Esophagus muscularis mucosa (tissue), 4 donors: ENCODE results near the gene COPS4. TPM values are rescaled to one million over a fixed set of nuclear protein-coding genes. Genes with fewer than 3 reads are reported as not detected.
"Not testable (repeated sequence)": the region's sequence is repeated elsewhere in the genome, so short reads cannot be mapped to it uniquely, and the experiment has no call there.

Source experiments
- DNase-seq: peaks from one replicate; pipeline ENCODE4 v3.0.0-alpha.2; 2017; ENCODE audit errors: extremely low spot score
- H3K27ac ChIP-seq, 4 donors: fragments of 200-600 bp; sonication (generic); replicated peaks in 1 of 4; 1 replicate in 3 of 4; 2 replicates in 1 of 4; pipeline ENCODE4 v1.5.1; 2016 to 2019; ENCODE audit warnings: mild to moderate bottlenecking in 1 of 4
- H3K27me3 ChIP-seq, 4 donors: fragments of 200-600 bp; sonication (generic); one replicate each; pipeline versions ENCODE4 v1.5.1 to v1.6.0; 2016 to 2019
- H3K36me3 ChIP-seq, 4 donors: fragments of 200-600 bp; sonication (generic); one replicate each; pipeline ENCODE4 v1.5.1; 2016 to 2019
- H3K4me1 ChIP-seq, 4 donors: fragments of 200-600 bp; sonication (generic); one replicate each; pipeline ENCODE4 v1.5.1; 2016 to 2019
- H3K4me3 ChIP-seq, 4 donors: fragments of 200-600 bp; sonication (generic); 1 replicate in 2 of 4; 2 replicates in 2 of 4; pipeline ENCODE4 v1.5.1; 2016 to 2019; ENCODE audit warnings: mild to moderate bottlenecking in 4 of 4, moderate library complexity in 1 of 4
- H3K9me3 ChIP-seq, 4 donors: fragments of 200-600 bp; sonication (generic); 1 replicate in 3 of 4; 2 replicates in 1 of 4; pipeline ENCODE4 v1.5.1; 2016 to 2019
- EP300 ChIP-seq: sonication (generic); formaldehyde crosslinking; IDR thresholded peaks from one replicate; pipeline ENCODE4 v1.6.1; 2017; ENCODE audit warnings: antibody characterized with exemption
- POLR2A ChIP-seq: fragments of 450-650 bp; IDR thresholded peaks from one replicate; pipeline ENCODE4 v1.6.1; 2017; ENCODE audit warnings: antibody characterized with exemption, moderate library complexity, mild to moderate bottlenecking, low read depth
- POLR2AphosphoS5 ChIP-seq, 2 donors: sonication (generic); formaldehyde crosslinking; IDR thresholded peaks; one replicate each; pipeline ENCODE4 v1.6.1; 2017; ENCODE audit warnings: antibody characterized with exemption in 2 of 2
- WGBS: methylation state at CpG from one replicate; pipeline ENCODE4 v1.1.5; 2018; 5-methylcytosine and 5-hydroxymethylcytosine counted together
- intact Hi-C: fragments of 100-400 bp; cut with DNase I; formaldehyde crosslinking; loops from one replicate; pipeline ENCODE4 v1.15.1; 2023
- total RNA-seq, 4 donors: library from RNA; depleted of rRNA; stranded (reverse); fragments of >200 nt; gene quantifications; one replicate each; pipeline versions ENCODE4 v1.1.0 to v1.2.1, GENCODE V29; 2016
- TF ChIP-seq, protein P1 (sequence below), 3 experiments: fragments of 200-600 bp in 2 of 3; fragments of 450-650 bp in 1 of 3; sonication (generic) in 2 of 3; IDR thresholded peaks; one replicate each; pipeline ENCODE4 v1.5.1; 2017 to 2019; ENCODE audit warnings: antibody characterized with exemption in 3 of 3, mild to moderate bottlenecking in 2 of 3, moderate library complexity in 1 of 3

Gene COPS4
- total RNA-seq, 4 donors from 2014 or later, result 54.8 to 63.7 (median 57.7) TPM

DNA sequence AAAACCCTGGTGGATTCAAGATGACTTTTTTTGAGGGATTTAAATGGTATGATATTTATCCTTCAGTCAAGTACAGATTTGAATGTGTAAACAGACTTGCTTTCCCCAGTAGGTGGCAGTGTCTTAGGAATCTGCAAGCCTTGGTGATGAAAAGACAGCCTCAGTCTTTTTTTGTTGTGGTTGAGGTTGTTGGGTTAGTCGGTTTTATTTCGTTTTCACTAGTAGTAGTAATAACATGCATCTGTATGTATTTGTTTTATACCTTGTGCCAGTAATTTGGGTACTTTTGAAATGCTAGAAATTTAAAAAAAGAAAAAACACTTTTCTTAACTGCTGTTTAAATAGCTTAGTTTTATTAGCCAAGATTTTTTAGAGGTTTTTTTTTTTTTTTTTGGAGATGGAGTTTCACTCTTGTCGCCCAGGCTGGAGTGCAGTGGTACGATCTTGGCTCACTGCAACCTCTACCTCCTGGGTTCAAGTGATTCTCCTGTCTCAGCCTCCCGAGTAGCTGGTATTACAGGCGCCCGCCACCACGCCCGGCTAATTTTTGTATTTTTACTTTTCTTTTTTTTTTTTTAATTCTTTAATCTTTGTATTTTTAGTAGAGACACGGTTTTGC is 39.2 kb downstream of the COPS4 start:
- no peak overlapping the region for H3K4me3 ChIP-seq
- peak overlapping the region in 3 of 4 donors; percentile 56 to 69 (median 66) for H3K27ac ChIP-seq
- H3K27me3 ChIP-seq, result no peaks in the 10 kb centered on the region
- peaks cover 12 to 58% (median 35%) of the 10 kb centered on the region in 4 donors for H3K36me3 ChIP-seq
- intact Hi-C loops, result no loop called here
- 80% methylated on average over 10 of the region's 10 CpGs for WGBS
- TF ChIP-seq, protein P1, sequence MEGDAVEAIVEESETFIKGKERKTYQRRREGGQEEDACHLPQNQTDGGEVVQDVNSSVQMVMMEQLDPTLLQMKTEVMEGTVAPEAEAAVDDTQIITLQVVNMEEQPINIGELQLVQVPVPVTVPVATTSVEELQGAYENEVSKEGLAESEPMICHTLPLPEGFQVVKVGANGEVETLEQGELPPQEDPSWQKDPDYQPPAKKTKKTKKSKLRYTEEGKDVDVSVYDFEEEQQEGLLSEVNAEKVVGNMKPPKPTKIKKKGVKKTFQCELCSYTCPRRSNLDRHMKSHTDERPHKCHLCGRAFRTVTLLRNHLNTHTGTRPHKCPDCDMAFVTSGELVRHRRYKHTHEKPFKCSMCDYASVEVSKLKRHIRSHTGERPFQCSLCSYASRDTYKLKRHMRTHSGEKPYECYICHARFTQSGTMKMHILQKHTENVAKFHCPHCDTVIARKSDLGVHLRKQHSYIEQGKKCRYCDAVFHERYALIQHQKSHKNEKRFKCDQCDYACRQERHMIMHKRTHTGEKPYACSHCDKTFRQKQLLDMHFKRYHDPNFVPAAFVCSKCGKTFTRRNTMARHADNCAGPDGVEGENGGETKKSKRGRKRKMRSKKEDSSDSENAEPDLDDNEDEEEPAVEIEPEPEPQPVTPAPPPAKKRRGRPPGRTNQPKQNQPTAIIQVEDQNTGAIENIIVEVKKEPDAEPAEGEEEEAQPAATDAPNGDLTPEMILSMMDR (IDR thresholded peaks at IDR 0.05), result peak; percentile 55 to 64 (median 59)
- TF ChIP-seq EP300, result no peak
- H3K4me1 ChIP-seq, result peaks cover 0 to 26% (median 24%) of the 10 kb centered on the region in 4 donors
- H3K9me3 ChIP-seq, result no peaks in the 10 kb centered on the region
- no peak for DNase-seq

DNA sequence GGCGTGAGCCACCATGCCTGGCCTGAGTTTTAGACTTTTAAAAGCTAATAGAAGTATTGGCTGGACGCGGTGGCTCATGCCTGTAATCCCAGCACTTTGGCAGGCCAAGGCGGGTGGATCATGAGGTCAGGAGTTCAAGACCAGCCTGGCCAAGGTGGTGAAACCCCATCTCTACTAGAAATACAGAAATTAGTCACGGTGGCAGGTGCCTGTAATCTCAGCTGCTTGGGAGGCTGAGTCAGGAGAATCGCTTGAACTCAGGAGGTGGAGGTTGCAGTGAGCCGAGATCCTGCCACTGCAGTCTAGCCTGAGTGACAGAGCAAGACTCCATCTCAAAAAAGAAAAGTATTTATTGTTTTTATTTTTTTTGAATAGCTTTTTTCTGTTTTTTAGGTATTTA is 39.8 kb downstream of the COPS4 start:
- peaks cover 9 to 53% (median 31%) of the 10 kb centered on the region in 4 donors for H3K36me3 ChIP-seq
- DNase-seq, H3K27me3 ChIP-seq, H3K4me3 ChIP-seq, H3K9me3 ChIP-seq: not testable (repeated sequence)
- 87% methylated on average over 7 of the region's 7 CpGs for WGBS
- peaks cover 0 to 26% (median 24%) of the 10 kb centered on the region in 4 donors for H3K4me1 ChIP-seq
- H3K27ac ChIP-seq, result peak overlapping the region; percentile 56 to 69 (median 65)
- intact Hi-C loops, result loop anchor here (5.0 kb wide), 3 partner anchors 38 to 208 kb away; partner anchors contain the start of genes COQ2 and PLAC8

DNA sequence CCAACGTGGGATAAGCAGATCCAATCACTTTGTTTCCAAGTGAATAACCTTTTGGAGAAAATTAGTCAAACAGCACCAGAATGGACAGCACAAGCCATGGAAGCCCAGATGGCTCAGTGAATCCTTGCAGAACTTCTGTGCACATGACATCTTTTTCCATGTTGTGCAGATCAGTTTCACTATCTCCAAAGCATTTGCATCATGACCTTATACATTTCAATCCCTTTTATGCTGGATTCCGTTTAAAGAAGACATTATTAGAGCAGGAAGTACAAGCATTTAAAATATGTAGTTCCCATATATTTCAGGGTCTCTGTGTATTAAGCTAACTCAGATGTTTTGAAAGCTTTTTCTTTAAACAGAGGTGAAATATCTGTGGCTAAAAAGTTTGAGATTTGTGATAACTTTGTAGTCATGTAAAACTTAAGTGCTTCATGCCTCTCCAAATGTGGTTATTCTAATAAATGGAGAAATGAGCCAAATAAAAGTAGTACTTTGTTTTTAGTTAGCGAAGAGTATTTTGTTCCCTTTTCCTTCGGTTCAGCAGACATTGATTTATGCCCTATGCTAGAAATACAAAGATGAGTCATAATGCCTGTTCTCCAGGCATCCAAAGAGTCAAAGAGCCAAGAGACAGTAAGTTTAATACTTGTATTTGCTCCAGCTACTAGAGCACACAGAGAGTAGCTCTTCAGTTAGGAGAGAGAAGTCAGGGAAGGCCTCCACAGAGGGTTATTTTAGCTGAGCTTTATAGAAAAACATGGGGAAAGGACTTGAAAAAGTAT is 40.5 kb downstream of the COPS4 start:
- intact Hi-C loops, result loop anchor here (5.0 kb wide), 3 partner anchors 37 to 207 kb away; partner anchors contain the start of genes COQ2 and PLAC8
- no peak for DNase-seq
- H3K27me3 ChIP-seq, result no peaks in the 10 kb centered on the region
- peak overlapping the region; percentile 56 to 69 (median 65) for H3K27ac ChIP-seq
- no peaks in the 10 kb centered on the region for H3K9me3 ChIP-seq
- H3K36me3 ChIP-seq, result peaks cover 9 to 46% (median 27%) of the 10 kb centered on the region in 4 donors
- H3K4me3 ChIP-seq, result no peak overlapping the region
- 27% methylated on average over 4 of the region's 4 CpGs for WGBS
- peaks cover 0 to 26% (median 24%) of the 10 kb centered on the region in 4 donors for H3K4me1 ChIP-seq
- no peak for TF ChIP-seq POLR2A
- no peak for TF ChIP-seq EP300
- peak in 1 of 2 donors; percentile 59 for TF ChIP-seq POLR2AphosphoS5 (IDR thresholded peaks at IDR 0.05)

DNA sequence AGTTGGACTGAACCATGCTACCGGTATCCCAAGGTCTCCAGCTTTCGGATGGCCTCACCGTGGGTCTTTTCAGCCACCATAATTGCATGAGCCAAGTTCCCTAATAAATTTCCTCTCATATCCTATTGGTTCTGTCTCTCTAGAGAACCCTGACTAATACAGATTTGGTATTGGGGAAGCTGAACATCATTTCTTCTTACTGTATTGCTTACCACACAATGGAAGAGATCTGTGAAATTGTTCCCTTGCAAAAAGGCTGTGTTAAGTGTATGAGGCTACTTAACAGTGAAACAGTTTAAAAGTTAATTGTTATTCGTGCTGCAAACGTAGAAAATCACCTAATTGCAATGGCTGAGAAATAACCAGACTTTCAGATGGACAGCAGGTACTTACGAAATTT is 45.6 kb downstream of the COPS4 start:
- no peaks in the 10 kb centered on the region for H3K27me3 ChIP-seq
- H3K36me3 ChIP-seq, result peaks cover 0 to 15% (median 4%) of the 10 kb centered on the region in 4 donors
- no peaks in the 10 kb centered on the region for H3K9me3 ChIP-seq
- intact Hi-C loops, result no loop called here
- no peak overlapping the region for H3K27ac ChIP-seq
- 91% methylated on average over 6 of the region's 6 CpGs for WGBS
- H3K4me1 ChIP-seq, result peaks cover 0 to 10% (median 9%) of the 10 kb centered on the region in 4 donors
- no peak overlapping the region for H3K4me3 ChIP-seq
- no peak for DNase-seq
- TF ChIP-seq POLR2A (no peak), POLR2AphosphoS5 (IDR thresholded peaks at IDR 0.05) (no peak), EP300 (no peak)
- TF ChIP-seq, protein P1 (IDR thresholded peaks at IDR 0.05), result no peak

DNA sequence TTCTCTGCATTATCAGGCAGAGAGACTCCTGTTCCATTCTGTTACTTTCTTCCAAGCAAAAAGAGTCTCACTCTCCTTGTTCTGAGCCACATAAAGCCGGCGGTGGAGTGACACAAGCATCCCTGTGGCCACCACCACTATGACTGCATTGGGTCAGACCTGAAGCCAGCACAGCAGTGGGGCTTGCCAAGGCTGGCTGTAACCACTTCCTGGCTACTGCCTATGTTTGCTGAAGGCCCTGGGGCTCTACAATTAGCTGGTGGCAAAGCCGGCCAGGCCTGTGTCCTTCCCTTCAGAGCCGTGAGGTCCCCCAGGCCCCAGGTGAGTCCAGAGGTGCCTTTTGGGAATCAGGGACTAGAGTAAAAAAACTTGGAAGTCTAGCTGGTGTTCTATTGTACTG is 47.8 kb downstream of the COPS4 start:
- no peaks in the 10 kb centered on the region for H3K36me3 ChIP-seq
- intact Hi-C loops, result no loop called here
- DNase-seq, result no peak
- no peaks in the 10 kb centered on the region for H3K27me3 ChIP-seq
- no peak overlapping the region for H3K4me3 ChIP-seq
- no peaks in the 10 kb centered on the region for H3K9me3 ChIP-seq
- no peak for TF ChIP-seq POLR2A
- TF ChIP-seq, protein P1 (IDR thresholded peaks at IDR 0.05), result no peak
- no peak for TF ChIP-seq POLR2AphosphoS5 (IDR thresholded peaks at IDR 0.05)
- no peak for TF ChIP-seq EP300
- no peaks in the 10 kb centered on the region for H3K4me1 ChIP-seq
- no peak overlapping the region for H3K27ac ChIP-seq
- WGBS, result 83% methylated on average over 4 of the region's 4 CpGs
